K562 (cell line): ENCODE measurements around the gene AIFM3. TPM values are rescaled to one million over a fixed set of nuclear protein-coding genes. Genes with fewer than 3 reads are reported as not detected.

Source experiments
- ATAC-seq: fragments of 200-7000 bp; cut with Tn5 transposase; 3 replicates; pipeline ENCODE4 v1.9.1; 2020; ENCODE audit warnings: moderate library complexity
- BruUV-seq: library from RNA; stranded (reverse); fragments of 400-500 nt; replicated peaks from 2 replicates; lab custom pipeline; 2021; lab: Mats Ljungman, UMichigan
- CTCF ChIA-PET: fragments of 300-600 bp; formaldehyde crosslinking; extraction: SDS; loops from one replicate; lab custom pipeline; 2021; ENCODE audit warnings: low intra/inter-chr PET ratio; lab: Yijun Ruan, JAX
- POLR2A ChIA-PET: fragments of 300-600, 350-650 bp; sonication (Branson Sonifier 250); formaldehyde crosslinking; extraction: SDS; loops from one replicate; lab custom pipeline; 2021; ENCODE audit warnings: antibody characterized with exemption, inconsistent platforms; lab: Yijun Ruan, JAX
- DNase-seq, 4 experiments: peaks; one replicate each; pipeline versions ENCODE4 v3.0.0 to v3.0.0-alpha.2; 2011 to 2018; ENCODE audit warnings: low spot score in 3 of 4, mixed read lengths in 3 of 4; ENCODE audit errors: extremely low read depth in 1 of 4
- FAIRE-seq: peaks from 2 replicates; lab custom pipeline; 2011; peaks lifted over from hg19 to GRCh38; lab: Jason Lieb, UNC
- H2AFZ ChIP-seq: 2 replicates; pipeline ENCODE4 v1.6.0; 2011; ENCODE audit warnings: low read depth, low read length, control low read depth, inconsistent platforms
- H3K27ac ChIP-seq: fragments of 200-600 bp; 3 replicates; pipeline ENCODE4 v1.8.0; 2011; ENCODE audit warnings: low read depth, mild to moderate bottlenecking, control low read depth, inconsistent platforms, low read length, moderate library complexity, mixed read lengths; ENCODE audit errors: extremely low read depth
- H3K27me3 ChIP-seq, 2 experiments: fragments of 300-600 bp in 1 of 2; 2 replicates in 1 of 2; 3 replicates in 1 of 2; pipeline versions ENCODE4 v1.6.0 to v1.8.0; 2011; ENCODE audit warnings: inconsistent platforms in 2 of 2, low read length in 2 of 2, mild to moderate bottlenecking in 1 of 2, mixed read lengths in 1 of 2, moderate library complexity in 1 of 2; ENCODE audit not compliant: control insufficient read depth in 2 of 2, insufficient read depth in 2 of 2
- H3K36me3 ChIP-seq: fragments of 300-600 bp; 3 replicates; pipeline ENCODE4 v1.8.0; 2011; ENCODE audit warnings: mild to moderate bottlenecking, low read length, inconsistent platforms; ENCODE audit not compliant: control insufficient read depth, insufficient read depth
- H3K4me1 ChIP-seq, 2 experiments: fragments of 200-600 bp in 1 of 2; replicated peaks in 1 of 2; 2 replicates in 1 of 2; 3 replicates in 1 of 2; pipeline versions ENCODE4 v1.5.1 to v1.8.0; 2011; ENCODE audit warnings: inconsistent platforms in 2 of 2, low read length in 2 of 2, mild to moderate bottlenecking in 1 of 2, mixed read lengths in 1 of 2, moderate library complexity in 1 of 2; ENCODE audit not compliant: control insufficient read depth in 2 of 2, insufficient read depth in 2 of 2
- H3K4me2 ChIP-seq: 2 replicates; pipeline ENCODE4 v1.6.1; 2011; ENCODE audit warnings: low read length, control low read depth, inconsistent platforms, mixed read lengths; ENCODE audit not compliant: insufficient read depth
- H3K4me3 ChIP-seq: fragments of 200-600 bp; sonication (generic), shearing (Covaris generic); 2 replicates; pipeline ENCODE4 v1.5.1; 2016; ENCODE audit warnings: control low read depth, inconsistent platforms
- H3K79me2 ChIP-seq: fragments of 200-600 bp; 3 replicates; pipeline ENCODE4 v1.8.0; 2011; ENCODE audit warnings: low read length, inconsistent platforms; ENCODE audit not compliant: control insufficient read depth, insufficient read depth
- H3K9ac ChIP-seq, 2 experiments: 2 replicates each; pipeline versions ENCODE4 v1.6.0 to v1.6.1; 2011; ENCODE audit warnings: low read depth in 2 of 2, low read length in 2 of 2, control low read depth in 1 of 2, inconsistent platforms in 1 of 2, mild to moderate bottlenecking in 1 of 2, mixed read lengths in 1 of 2; ENCODE audit not compliant: insufficient read depth in 1 of 2
- H3K9me1 ChIP-seq: one replicate; pipeline ENCODE4 v1.6.0; 2011; ENCODE audit warnings: inconsistent platforms, mild to moderate bottlenecking, low read length, moderate library complexity; ENCODE audit not compliant: control insufficient read depth, insufficient read depth
- H3K9me3 ChIP-seq: replicated peaks from 2 replicates; pipeline ENCODE4 v1.5.1; 2011; ENCODE audit warnings: low read depth, low read length, inconsistent platforms; ENCODE audit not compliant: control insufficient read depth, insufficient read depth
- H4K20me1 ChIP-seq: replicated peaks from 2 replicates; pipeline ENCODE4 v1.6.1; 2011; ENCODE audit warnings: low read length, inconsistent platforms, mixed read lengths; ENCODE audit not compliant: control insufficient read depth, insufficient read depth
- CREBBP ChIP-seq: IDR thresholded peaks from one replicate; pipeline ENCODE4 v1.6.1; 2012; ENCODE audit warnings: low read depth, mild to moderate bottlenecking, control low read depth, inconsistent platforms, low read length
- HOXB6 ChIP-seq: fragments of 250-450 bp; sonication (Bioruptor Pico); IDR thresholded peaks from 2 replicates; pipeline ENCODE4 v1.5.1; 2022; ENCODE audit warnings: mild to moderate bottlenecking, borderline replicate concordance
- MEF2D ChIP-seq: conservative IDR thresholded peaks from 2 replicates; pipeline ENCODE4 v1.6.1; 2016; ENCODE audit warnings: low read depth, missing genetic modification characterization, missing compliant biosample characterization
- NCOA6 ChIP-seq: fragments of 450-650 bp; IDR thresholded peaks from 2 replicates; pipeline ENCODE4 v1.6.1; 2017; ENCODE audit warnings: mild to moderate bottlenecking
- SIX5 ChIP-seq, 2 experiments: IDR thresholded peaks; 2 replicates each; pipeline ENCODE4 v1.6.1; 2011; ENCODE audit warnings: low read length in 2 of 2, borderline replicate concordance in 1 of 2, low read depth in 1 of 2, mild to moderate bottlenecking in 1 of 2, moderate library complexity in 1 of 2; ENCODE audit not compliant: insufficient read depth in 1 of 2
- SRSF9 ChIP-seq: fragments of 200-400 bp; formaldehyde crosslinking; IDR thresholded peaks from 2 replicates; pipeline ENCODE4 v1.6.1; 2017; ENCODE audit warnings: low read depth, low read length, borderline replicate concordance
- TAF1 ChIP-seq: IDR thresholded peaks from 2 replicates; pipeline ENCODE4 v1.6.1; 2011; ENCODE audit warnings: mild to moderate bottlenecking, low read length, moderate library complexity; ENCODE audit not compliant: insufficient read depth, control insufficient read depth, severe bottlenecking; ENCODE audit errors: extremely low read depth
- XRCC3 ChIP-seq: fragments of 450-650 bp; IDR thresholded peaks from 2 replicates; pipeline ENCODE4 v1.6.1; 2017; ENCODE audit warnings: mild to moderate bottlenecking, moderate library complexity
- ZC3H11A ChIP-seq: IDR thresholded peaks from 2 replicates; pipeline ENCODE4 v1.6.1; 2012; ENCODE audit warnings: low read depth, low read length, improper control_type of control experiment
- ZNF324 ChIP-seq: fragments of 250-450 bp; sonication (Bioruptor Pico); IDR thresholded peaks from 2 replicates; pipeline ENCODE4 v1.4.0; 2020; ENCODE audit warnings: mild to moderate bottlenecking
- ZNF76 ChIP-seq: fragments of 250-450 bp; sonication (Bioruptor Pico); IDR thresholded peaks from 2 replicates; pipeline ENCODE4 v1.4.0; 2020; ENCODE audit warnings: mild to moderate bottlenecking, moderate library complexity, borderline replicate concordance
- WGBS: fragments of 100-300 bp; shearing (Covaris generic); methylation state at CpG from one replicate; pipeline ENCODE4 v1.1.6; 2016; ENCODE audit warnings: low coverage, mixed read lengths; ENCODE audit not compliant: insufficient coverage; ENCODE audit errors: missing lambda C conversion rate; 5-methylcytosine and 5-hydroxymethylcytosine counted together
- in situ Hi-C: fragments of 300-500 bp; cut with MboI; formaldehyde crosslinking; loops from 4 replicates; pipeline ENCODE4 v1.15.0; 2018; ENCODE audit warnings: inconsistent platforms, mixed read lengths
- intact Hi-C: fragments of 100-400 bp; cut with micrococcal nuclease; formaldehyde crosslinking; loops from 2 replicates; pipeline ENCODE4 v1.14.2; 2022
- polyA plus RNA-seq, 8 experiments: library from polyadenylated mRNA; depleted of rRNA in 4 of 8; stranded (reverse) in 5 of 8; unstranded in 3 of 8; fragments of >200 nt; fragmentation: Nextera tagmentation in 2 of 8; fragmentation: Illumina TruSeq in 1 of 8; extraction: Ambion mirVana in 2 of 8; extraction: Trizol in 1 of 8; gene quantifications; 2 replicates each; pipeline versions ENCODE4 v1.2.1 to v1.2.3, GENCODE V29; 2011 to 2014; ENCODE audit warnings: inconsistent platforms in 1 of 8, missing spikeins in 1 of 8
- total RNA-seq, 7 experiments: library from RNA; depleted of rRNA in 6 of 7; stranded (reverse); fragments of >200 nt in 6 of 7; fragmentation: Illumina TruSeq in 2 of 7; extraction: Trizol in 2 of 7; gene quantifications; 2 replicates each; pipeline versions ENCODE4 v1.2.1 to v1.2.3, GENCODE V29; 2011 to 2021; ENCODE audit warnings: low replicate concordance in 1 of 7
- TF ChIP-seq, protein P1 (sequence below): fragments of 450-650 bp; IDR thresholded peaks from 2 replicates; pipeline ENCODE4 v1.6.1; 2017; ENCODE audit warnings: mild to moderate bottlenecking, moderate library complexity
- TF ChIP-seq, protein P2 (sequence below): fragments of 450-650 bp; conservative IDR thresholded peaks from 2 replicates; pipeline ENCODE4 v1.6.1; 2016; ENCODE audit warnings: missing genetic modification characterization, low read depth, mild to moderate bottlenecking, missing compliant biosample characterization, moderate library complexity
- TF ChIP-seq, protein P3 (sequence below): fragments of 250-450 bp; sonication (Bioruptor Pico); IDR thresholded peaks from 2 replicates; pipeline ENCODE4 v1.5.0; 2022; ENCODE audit warnings: mild to moderate bottlenecking
- TF ChIP-seq, protein P4 (sequence below): fragments of 250-450 bp; sonication (Bioruptor Pico); IDR thresholded peaks from 2 replicates; pipeline ENCODE4 v1.4.0; 2020; ENCODE audit warnings: borderline replicate concordance

AIFM3 gene
- total and polyA plus RNA-seq, 9 of the 15 experiments (the other 6 are each of a cell fraction or from before 2014, with no cell fraction given): 0.03 to 0.20 (median 0.07) TPM; not detected in 1

DNA sequence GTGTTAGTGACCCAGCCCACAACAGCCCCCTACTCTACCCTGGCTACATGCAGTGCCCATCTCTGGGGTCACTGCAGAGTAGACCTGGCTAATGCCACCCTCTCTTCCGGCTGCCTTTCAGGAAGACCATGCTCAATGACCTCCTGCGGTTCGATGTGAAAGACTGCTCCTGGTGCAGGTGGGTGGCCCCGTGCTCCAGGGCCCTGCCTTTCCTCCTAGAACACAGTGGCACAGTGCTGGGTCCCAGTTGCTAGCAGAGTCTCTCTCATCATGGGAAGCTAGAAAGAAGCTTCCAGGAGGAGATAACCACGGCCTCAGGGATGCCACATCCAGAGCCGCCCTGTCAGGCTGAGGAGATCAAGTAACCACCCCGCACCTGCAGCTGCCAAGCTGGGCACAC lies 18.7 kb downstream of the AIFM3 start (continued):
- TF ChIP-seq, protein P1, sequence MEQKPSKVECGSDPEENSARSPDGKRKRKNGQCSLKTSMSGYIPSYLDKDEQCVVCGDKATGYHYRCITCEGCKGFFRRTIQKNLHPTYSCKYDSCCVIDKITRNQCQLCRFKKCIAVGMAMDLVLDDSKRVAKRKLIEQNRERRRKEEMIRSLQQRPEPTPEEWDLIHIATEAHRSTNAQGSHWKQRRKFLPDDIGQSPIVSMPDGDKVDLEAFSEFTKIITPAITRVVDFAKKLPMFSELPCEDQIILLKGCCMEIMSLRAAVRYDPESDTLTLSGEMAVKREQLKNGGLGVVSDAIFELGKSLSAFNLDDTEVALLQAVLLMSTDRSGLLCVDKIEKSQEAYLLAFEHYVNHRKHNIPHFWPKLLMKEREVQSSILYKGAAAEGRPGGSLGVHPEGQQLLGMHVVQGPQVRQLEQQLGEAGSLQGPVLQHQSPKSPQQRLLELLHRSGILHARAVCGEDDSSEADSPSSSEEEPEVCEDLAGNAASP: no peak
- TF ChIP-seq TAF1: no peak

DNA sequence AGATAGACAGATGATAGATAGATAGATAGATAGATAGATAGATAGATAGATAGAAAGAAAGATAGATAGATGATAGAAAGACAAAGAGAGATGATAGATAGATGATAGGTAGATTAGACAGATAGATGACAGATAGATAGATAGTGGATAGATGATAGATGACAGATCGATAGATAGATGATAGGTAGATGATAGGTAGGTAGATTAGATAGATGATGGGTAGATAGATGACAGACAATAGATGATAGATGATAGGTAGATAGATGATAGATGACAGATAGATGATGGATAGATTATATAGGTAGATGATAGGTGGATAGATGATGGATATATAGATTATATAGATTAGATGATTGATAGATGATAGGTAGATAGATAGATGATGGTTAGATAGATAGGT lies 19.3 kb downstream of the AIFM3 start:
- POLR2A ChIA-PET: interaction anchor here (0.7 to 6.8 kb wide), 6 partner anchors 10 to 87 kb away, joined by 3 to 127 read pairs (median 8); partner anchors contain the start of gene THAP7
- Histone ChIP-seq H3K4me2 (no peak overlapping the region), H3K36me3 (peaks cover 73% of the 10 kb centered on the region), H3K79me2 (peaks cover 18% of the 10 kb centered on the region), H2AFZ (no peak overlapping the region), H4K20me1 (0 out of 2 replicates have a peak, but pooled peaks cover 7% of the 10 kb centered on the region), H3K9ac (no peak overlapping the region), H3K9me3 (no peaks in the 10 kb centered on the region), H3K27ac (no peak overlapping the region), H3K4me3 (no peak overlapping the region), H3K4me1 (peaks cover 11 to 46% of the 10 kb centered on the region in 2 experiments), H3K9me1 (peaks cover 17% of the 10 kb centered on the region), H3K27me3 (no peaks in the 10 kb centered on the region)
- FAIRE-seq: no peak
- intact Hi-C loops (no loop called here), in situ Hi-C loops (no loop called here)
- 71% methylated on average over 1 of the region's 1 CpG for WGBS
- no peak for DNase-seq
- CTCF ChIA-PET: no interaction called here
- no TSS peak for BruUV-seq
- ATAC-seq: no peak
- no peak for TF ChIP-seq XRCC3
- TF ChIP-seq, protein P2, sequence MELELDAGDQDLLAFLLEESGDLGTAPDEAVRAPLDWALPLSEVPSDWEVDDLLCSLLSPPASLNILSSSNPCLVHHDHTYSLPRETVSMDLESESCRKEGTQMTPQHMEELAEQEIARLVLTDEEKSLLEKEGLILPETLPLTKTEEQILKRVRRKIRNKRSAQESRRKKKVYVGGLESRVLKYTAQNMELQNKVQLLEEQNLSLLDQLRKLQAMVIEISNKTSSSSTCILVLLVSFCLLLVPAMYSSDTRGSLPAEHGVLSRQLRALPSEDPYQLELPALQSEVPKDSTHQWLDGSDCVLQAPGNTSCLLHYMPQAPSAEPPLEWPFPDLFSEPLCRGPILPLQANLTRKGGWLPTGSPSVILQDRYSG: no peak
- TF ChIP-seq NCOA6: no peak
- TF ChIP-seq, protein P3, sequence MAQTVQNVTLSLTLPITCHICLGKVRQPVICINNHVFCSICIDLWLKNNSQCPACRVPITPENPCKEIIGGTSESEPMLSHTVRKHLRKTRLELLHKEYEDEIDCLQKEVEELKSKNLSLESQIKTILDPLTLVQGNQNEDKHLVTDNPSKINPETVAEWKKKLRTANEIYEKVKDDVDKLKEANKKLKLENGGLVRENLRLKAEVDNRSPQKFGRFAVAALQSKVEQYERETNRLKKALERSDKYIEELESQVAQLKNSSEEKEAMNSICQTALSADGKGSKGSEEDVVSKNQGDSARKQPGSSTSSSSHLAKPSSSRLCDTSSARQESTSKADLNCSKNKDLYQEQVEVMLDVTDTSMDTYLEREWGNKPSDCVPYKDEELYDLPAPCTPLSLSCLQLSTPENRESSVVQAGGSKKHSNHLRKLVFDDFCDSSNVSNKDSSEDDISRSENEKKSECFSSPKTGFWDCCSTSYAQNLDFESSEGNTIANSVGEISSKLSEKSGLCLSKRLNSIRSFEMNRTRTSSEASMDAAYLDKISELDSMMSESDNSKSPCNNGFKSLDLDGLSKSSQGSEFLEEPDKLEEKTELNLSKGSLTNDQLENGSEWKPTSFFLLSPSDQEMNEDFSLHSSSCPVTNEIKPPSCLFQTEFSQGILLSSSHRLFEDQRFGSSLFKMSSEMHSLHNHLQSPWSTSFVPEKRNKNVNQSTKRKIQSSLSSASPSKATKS (CRISPR knock-in tag): no peak
- no peak for TF ChIP-seq ZNF76 (CRISPR knock-in tag)
- no peak for TF ChIP-seq ZNF324
- TF ChIP-seq HOXB6: 0 out of 2 replicates have a peak, but pooled peaks have one; percentile 54
- peak; percentile 99 for TF ChIP-seq CREBBP
- TF ChIP-seq SRSF9: no peak
- TF ChIP-seq, protein P4, sequence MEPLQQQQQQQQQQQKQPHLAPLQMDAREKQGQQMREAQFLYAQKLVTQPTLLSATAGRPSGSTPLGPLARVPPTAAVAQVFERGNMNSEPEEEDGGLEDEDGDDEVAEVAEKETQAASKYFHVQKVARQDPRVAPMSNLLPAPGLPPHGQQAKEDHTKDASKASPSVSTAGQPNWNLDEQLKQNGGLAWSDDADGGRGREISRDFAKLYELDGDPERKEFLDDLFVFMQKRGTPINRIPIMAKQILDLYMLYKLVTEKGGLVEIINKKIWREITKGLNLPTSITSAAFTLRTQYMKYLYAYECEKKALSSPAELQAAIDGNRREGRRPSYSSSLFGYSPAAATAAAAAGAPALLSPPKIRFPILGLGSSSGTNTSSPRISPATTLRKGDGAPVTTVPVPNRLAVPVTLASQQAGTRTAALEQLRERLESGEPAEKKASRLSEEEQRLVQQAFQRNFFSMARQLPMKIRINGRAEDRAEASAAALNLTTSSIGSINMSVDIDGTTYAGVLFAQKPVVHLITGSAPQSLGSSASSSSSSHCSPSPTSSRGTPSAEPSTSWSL: no peak
- TF ChIP-seq ZC3H11A: peak; percentile 97
- TF ChIP-seq SIX5 (IDR thresholded peaks at IDR 0.05; ENCODE audit: borderline replicate concordance in 1 of 2, insufficient read depth in 1 of 2, low read depth in 1 of 2, low read length in 2 of 2): no peak
- TF ChIP-seq MEF2D (tag): no peak
